Brain microvascular endothelial cell (primary cell): ENCODE measurements around the gene TM7SF3.

ENCODE experiments used
- DNase-seq: peaks from one replicate; pipeline ENCODE4 v3.0.0-alpha.2; 2020
- H3K27ac ChIP-seq: fragments of 250-450 bp; sonication (Bioruptor Pico); 2 replicates; pipeline ENCODE4 v1.5.1; 2020; ENCODE audit warnings: mild to moderate bottlenecking, moderate library complexity
- H3K27me3 ChIP-seq: fragments of 250-450 bp; sonication (Bioruptor Pico); replicated peaks from 2 replicates; pipeline ENCODE4 v1.5.1; 2020; ENCODE audit warnings: mild to moderate bottlenecking
- H3K36me3 ChIP-seq: fragments of 250-450 bp; sonication (Bioruptor Pico); replicated peaks from 2 replicates; pipeline ENCODE4 v1.5.1; 2020; ENCODE audit warnings: mild to moderate bottlenecking
- H3K4me3 ChIP-seq: 2 replicates; pipeline ENCODE4 v1.5.1; 2011; ENCODE audit warnings: low read depth, mild to moderate bottlenecking, control low read depth, low read length, moderate library complexity
- in situ Hi-C: cut with HindIII; loops from 2 replicates; pipeline ENCODE4 v1.10.0; 2017; ENCODE audit warnings: low sequenced_read_pairs, low pct_ligation_motif_present
- TF ChIP-seq, protein P1 (sequence below): IDR thresholded peaks from 2 replicates; pipeline ENCODE4 v1.5.1; 2011; ENCODE audit warnings: low read depth, mild to moderate bottlenecking, moderate library complexity, low read length, control low read depth, inconsistent platforms; ENCODE audit errors: missing control alignments

TM7SF3 gene

DNA sequence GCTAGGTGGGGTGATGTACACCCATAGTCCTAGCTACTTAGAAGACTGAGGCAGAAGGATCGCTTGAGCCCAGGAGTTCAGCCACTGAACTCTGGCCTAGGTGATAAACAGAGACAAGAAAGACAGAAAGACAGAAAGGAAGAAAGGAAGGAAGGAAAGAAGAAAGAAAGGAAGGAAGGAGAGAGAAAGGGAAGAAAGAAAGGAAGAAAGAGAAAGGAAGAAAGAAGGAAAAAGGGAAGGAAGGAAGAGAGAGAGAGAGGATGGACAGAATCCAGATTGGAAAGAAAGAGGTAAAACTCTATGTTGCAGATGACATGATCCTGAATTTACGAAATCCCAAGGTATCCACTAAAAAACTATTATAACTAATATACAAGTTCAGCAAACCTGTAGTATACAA, 84.6 kb downstream of the TM7SF3 start:
- Histone ChIP-seq H3K36me3 (peaks cover 21% of the 10 kb centered on the region), H3K4me3 (no peak overlapping the region), H3K27me3 (no peaks in the 10 kb centered on the region), H3K27ac (no peak overlapping the region)
- no peak for DNase-seq
- in situ Hi-C loops = no loop called here
- TF ChIP-seq, protein P1, sequence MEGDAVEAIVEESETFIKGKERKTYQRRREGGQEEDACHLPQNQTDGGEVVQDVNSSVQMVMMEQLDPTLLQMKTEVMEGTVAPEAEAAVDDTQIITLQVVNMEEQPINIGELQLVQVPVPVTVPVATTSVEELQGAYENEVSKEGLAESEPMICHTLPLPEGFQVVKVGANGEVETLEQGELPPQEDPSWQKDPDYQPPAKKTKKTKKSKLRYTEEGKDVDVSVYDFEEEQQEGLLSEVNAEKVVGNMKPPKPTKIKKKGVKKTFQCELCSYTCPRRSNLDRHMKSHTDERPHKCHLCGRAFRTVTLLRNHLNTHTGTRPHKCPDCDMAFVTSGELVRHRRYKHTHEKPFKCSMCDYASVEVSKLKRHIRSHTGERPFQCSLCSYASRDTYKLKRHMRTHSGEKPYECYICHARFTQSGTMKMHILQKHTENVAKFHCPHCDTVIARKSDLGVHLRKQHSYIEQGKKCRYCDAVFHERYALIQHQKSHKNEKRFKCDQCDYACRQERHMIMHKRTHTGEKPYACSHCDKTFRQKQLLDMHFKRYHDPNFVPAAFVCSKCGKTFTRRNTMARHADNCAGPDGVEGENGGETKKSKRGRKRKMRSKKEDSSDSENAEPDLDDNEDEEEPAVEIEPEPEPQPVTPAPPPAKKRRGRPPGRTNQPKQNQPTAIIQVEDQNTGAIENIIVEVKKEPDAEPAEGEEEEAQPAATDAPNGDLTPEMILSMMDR = no peak

DNA sequence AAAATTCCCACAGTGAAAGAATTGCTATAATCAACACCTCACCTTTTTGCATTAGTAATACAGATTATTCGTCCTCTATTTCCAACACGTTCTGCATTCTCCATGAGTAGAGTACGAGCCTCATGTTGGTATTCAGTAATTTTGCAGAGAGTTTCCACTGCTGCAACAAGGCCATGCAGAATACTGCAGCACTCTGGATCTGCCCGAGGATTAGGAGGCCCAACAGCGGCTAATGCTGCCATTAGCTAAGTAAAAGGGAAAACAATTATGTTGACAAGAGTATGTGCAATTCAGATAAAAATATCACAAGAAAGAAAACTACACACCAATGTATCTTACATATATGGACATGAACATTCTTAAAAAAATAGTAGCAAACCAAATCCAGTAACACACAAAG, 85.5 kb downstream of the TM7SF3 start:
- no peak overlapping the region for H3K27ac ChIP-seq
- H3K36me3 ChIP-seq = peaks cover 26% of the 10 kb centered on the region
- H3K4me3 ChIP-seq = no peak overlapping the region
- TF ChIP-seq, protein P1 = no peak
- in situ Hi-C loops = no loop called here
- no peak for DNase-seq
- no peaks in the 10 kb centered on the region for H3K27me3 ChIP-seq
